Upper lobe of left lung (tissue), 4 donors: ENCODE data around the gene SUSD6.

ENCODE experiments used
- POLR2A ChIP-seq, 4 donors: fragments of 450-650 bp; IDR thresholded peaks; one replicate each; pipeline ENCODE4 v1.5.1; 2016 to 2017; ENCODE audit warnings: antibody characterized with exemption in 4 of 4, mild to moderate bottlenecking in 2 of 4
- TF ChIP-seq, protein P1 (sequence below), 6 experiments: fragments of 450-650 bp in 4 of 6; fragments of 200-600 bp in 2 of 6; sonication (generic) in 2 of 6; IDR thresholded peaks; one replicate each; pipeline ENCODE4 v1.5.1; 2016 to 2019; ENCODE audit warnings: antibody characterized with exemption in 6 of 6

DNA sequence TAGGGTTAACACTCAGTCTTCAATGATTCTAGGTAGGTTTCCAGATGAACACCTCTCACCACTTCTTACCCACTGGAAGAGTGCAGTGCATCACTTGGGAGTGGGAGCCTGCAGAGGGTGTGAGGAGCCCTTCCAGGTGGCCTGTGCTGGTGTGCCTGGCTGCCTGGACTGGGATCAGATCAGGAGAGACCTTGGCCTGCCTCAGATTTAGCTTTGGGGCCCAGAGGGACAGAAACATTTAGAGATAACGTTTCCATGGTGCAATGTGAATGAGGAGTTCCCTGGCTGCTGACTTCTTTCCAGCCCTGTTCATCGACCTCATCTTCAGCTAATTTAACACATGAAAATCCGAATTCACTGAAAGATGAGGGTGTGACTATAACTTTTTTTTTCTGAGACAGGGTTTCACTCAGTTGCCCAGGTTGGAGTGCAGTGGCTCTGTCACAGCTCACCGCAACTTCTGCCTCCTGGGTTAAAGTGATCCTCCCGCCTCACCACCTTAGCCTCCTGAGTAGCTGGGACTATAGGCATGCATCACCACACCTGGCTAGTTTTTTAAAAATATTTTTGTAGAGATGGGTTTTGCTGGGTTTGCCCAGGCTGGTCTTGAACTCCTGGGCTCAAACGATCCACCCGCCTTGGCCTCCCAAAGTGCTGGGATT is 53.6 kb downstream of the SUSD6 start:
- TF ChIP-seq, protein P1, sequence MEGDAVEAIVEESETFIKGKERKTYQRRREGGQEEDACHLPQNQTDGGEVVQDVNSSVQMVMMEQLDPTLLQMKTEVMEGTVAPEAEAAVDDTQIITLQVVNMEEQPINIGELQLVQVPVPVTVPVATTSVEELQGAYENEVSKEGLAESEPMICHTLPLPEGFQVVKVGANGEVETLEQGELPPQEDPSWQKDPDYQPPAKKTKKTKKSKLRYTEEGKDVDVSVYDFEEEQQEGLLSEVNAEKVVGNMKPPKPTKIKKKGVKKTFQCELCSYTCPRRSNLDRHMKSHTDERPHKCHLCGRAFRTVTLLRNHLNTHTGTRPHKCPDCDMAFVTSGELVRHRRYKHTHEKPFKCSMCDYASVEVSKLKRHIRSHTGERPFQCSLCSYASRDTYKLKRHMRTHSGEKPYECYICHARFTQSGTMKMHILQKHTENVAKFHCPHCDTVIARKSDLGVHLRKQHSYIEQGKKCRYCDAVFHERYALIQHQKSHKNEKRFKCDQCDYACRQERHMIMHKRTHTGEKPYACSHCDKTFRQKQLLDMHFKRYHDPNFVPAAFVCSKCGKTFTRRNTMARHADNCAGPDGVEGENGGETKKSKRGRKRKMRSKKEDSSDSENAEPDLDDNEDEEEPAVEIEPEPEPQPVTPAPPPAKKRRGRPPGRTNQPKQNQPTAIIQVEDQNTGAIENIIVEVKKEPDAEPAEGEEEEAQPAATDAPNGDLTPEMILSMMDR (IDR thresholded peaks at IDR 0.05): no peak
- no peak for TF ChIP-seq POLR2A (IDR thresholded peaks at IDR 0.05)
